HG03060 (cell line): ENCODE results near the gene KSR1.
A peak's percentile ranks its signal among the peaks of the same experiment; 100 is the strongest.

Experiments used
- ATAC-seq: cut with Tn5 transposase; IDR thresholded peaks from one replicate; pipeline ENCODE4 v1.9.1; 2021; ENCODE audit warnings: low read depth, moderate number of reproducible peaks; ENCODE audit not compliant: unreplicated experiment

The KSR1 gene

GRCh38 chr17:27531469-27531961 lies 75.3 kb downstream of the KSR1 start:
- ATAC-seq: no peak

- no peak for ATAC-seq
These were observed 76.3 kb downstream of the KSR1 start for GRCh38 chr17:27532269-27533263.

GRCh38 chr17:27533874-27534815 lies 77.9 kb downstream of the KSR1 start:
- ATAC-seq: no peak

GRCh38 chr17:27535178-27535928 lies 79.1 kb downstream of the KSR1 start:
- no peak for ATAC-seq

- no peak for ATAC-seq
These were observed 79.7 kb downstream of the KSR1 start for GRCh38 chr17:27535975-27536374.

- ATAC-seq: no peak
These were observed 80.5 kb downstream of the KSR1 start for GRCh38 chr17:27536781-27537180.

- no peak for ATAC-seq
These were observed 82.1 kb downstream of the KSR1 start for GRCh38 chr17:27538156-27538955.

- ATAC-seq: no peak
These were observed 82.9 kb downstream of the KSR1 start for GRCh38 chr17:27539152-27539551.

- ATAC-seq: no peak
These were observed 83.6 kb downstream of the KSR1 start for GRCh38 chr17:27539794-27540317.

- no peak for ATAC-seq
These were observed 84.3 kb downstream of the KSR1 start for GRCh38 chr17:27540318-27541101.

- no peak for ATAC-seq
These were observed 85.2 kb downstream of the KSR1 start for GRCh38 chr17:27541301-27542023.

- ATAC-seq: no peak
These were observed 86.7 kb downstream of the KSR1 start for GRCh38 chr17:27542841-27543463.

- no peak for ATAC-seq
These were observed 87.2 kb downstream of the KSR1 start for GRCh38 chr17:27543464-27543856.

GRCh38 chr17:27543958-27544349 lies 87.7 kb downstream of the KSR1 start:
- no peak for ATAC-seq

- peak; percentile 73 for ATAC-seq
These were observed 88.3 kb downstream of the KSR1 start for GRCh38 chr17:27544350-27545131.

- ATAC-seq: no peak
These were observed 89.4 kb downstream of the KSR1 start for GRCh38 chr17:27545562-27546229.
